ENCODE measurements around the gene ROR1.

Gene ROR1

GRCh38 chr1:64000021-64000420, 226.2 kb downstream of the ROR1 start:
- in situ Hi-C loops (cut with MboI; ENCODE audit: low sequenced_read_pairs), result no loop called here

DNA sequence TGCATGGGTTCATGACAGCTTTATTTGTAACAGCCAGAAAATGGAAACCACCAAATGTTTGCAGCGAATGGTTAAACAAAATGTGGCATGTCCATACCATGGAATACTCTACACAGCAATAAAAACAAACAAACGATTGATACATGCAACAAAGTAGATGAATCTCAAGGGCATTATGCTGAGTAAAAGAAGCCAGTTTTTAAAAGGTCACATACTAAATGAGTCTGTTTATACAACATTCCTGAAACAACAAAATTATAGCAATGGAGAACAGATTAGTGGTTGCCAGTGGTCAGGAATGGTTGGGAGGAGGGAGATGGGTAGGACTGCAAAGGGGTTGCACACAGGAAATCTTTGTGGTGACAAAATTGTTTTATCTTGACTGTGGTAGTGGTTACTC, 227.2 kb downstream of the ROR1 start:
- in situ Hi-C loops (cut with MboI; ENCODE audit: low sequenced_read_pairs), result no loop called here

DNA sequence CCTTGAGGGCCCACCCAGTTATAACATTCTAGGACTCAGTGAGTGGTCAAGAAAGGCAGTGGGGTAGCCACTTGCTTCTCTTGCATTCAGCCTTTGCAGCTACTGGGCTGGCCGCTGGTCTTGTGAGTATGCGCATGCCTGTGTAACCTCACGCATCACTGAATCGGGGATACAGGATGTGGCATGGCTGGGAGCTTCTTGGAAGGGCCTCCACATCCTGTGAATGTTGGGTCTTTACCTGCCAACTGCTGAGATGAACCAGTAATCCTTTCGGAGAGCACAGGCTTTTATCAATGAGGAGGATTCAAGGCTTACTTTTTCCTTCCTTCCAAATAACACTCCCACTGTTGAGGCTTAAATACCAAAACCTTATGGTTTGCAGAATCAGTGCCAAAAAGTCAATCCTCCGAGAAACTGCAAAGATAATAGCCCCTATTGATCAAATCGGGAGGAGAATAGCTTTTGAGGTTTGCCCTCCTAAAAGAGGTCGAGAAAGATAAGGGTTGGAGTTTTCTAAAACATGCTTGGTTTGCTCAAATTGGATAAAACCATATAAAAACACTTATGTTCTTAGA, 230.7 kb downstream of the ROR1 start:
- in situ Hi-C loops (cut with MboI; ENCODE audit: low sequenced_read_pairs), result no loop called here

- in situ Hi-C loops (cut with MboI; ENCODE audit: low sequenced_read_pairs), result no loop called here
Measured at GRCh38 chr1:64005801-64006200, 232.0 kb downstream of the ROR1 start.

- in situ Hi-C loops (cut with MboI; ENCODE audit: low sequenced_read_pairs), result no loop called here
Measured at GRCh38 chr1:64006276-64007051, 232.6 kb downstream of the ROR1 start.

- in situ Hi-C loops (cut with MboI; ENCODE audit: low sequenced_read_pairs), result no loop called here
Measured at GRCh38 chr1:64010316-64010715, 236.5 kb downstream of the ROR1 start.

DNA sequence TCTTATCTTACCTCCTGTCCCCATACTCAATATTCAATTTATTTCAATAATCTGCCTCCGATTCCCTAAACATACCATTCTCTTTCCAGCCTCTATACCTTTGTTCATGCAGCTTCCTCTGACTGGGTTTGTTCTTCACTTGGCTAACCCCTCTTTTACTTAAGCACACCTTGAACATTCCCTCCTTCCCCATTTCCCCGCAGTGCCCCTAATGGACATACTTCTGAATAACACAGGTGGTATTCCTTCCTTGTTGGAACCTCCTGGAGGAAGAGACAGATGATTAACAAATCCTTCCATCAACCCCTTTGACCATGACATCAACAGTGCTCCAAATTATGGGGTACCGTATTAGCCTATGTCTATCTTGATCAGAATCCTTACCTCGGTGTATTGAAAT, 239.6 kb downstream of the ROR1 start:
- in situ Hi-C loops (cut with MboI; ENCODE audit: low sequenced_read_pairs), result no loop called here

GRCh38 chr1:64019818-64020217, 246.0 kb downstream of the ROR1 start:
- in situ Hi-C loops (cut with MboI; ENCODE audit: low sequenced_read_pairs), result no loop called here

DNA sequence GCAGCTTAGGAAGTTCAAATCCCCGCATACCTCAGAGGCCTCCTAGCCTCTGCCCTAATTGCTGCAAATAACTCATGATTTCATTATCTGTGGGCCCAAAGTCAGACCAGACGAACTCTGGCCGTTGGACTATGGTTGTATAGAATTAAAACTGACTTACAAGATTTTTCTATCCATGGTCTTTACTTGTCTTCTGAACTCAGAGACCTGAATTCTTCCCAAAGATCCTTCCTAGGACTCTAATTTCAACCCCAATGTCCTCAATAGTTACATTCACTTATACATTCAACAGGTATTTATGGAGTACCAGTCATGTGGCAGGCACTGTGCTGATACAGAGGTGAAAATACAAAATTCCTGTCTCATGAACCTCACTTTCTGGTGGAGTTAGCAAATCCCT, 247.2 kb downstream of the ROR1 start:
- in situ Hi-C loops (cut with MboI; ENCODE audit: low sequenced_read_pairs), result no loop called here

- in situ Hi-C loops (cut with MboI; ENCODE audit: low sequenced_read_pairs), result no loop called here
Measured at GRCh38 chr1:64025051-64025450, 251.2 kb downstream of the ROR1 start.

GRCh38 chr1:64029037-64029436, 255.2 kb downstream of the ROR1 start:
- in situ Hi-C loops (cut with MboI; ENCODE audit: low sequenced_read_pairs), result no loop called here

GRCh38 chr1:64030411-64030810, 256.6 kb downstream of the ROR1 start:
- in situ Hi-C loops (cut with MboI; ENCODE audit: low sequenced_read_pairs), result no loop called here

DNA sequence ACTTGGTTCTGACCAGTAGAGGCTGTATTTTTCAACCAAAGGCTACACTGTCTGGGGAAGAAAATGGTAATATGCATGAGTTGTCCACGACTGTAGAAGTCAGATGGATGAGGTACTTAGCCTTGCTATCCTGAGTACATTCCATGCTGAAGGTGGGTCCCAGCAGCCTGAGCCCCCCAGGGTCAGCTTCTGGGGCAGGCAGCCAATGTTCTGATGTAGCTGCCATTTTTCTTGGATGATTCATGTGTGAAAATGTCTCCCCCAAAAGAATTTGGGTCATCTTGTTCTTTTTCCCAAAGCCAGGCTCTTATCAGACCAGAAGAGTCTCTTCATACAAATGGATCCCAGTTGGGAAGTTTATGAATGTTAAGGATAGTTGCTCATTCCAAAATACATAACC, 257.4 kb downstream of the ROR1 start:
- in situ Hi-C loops (cut with MboI; ENCODE audit: low sequenced_read_pairs), result no loop called here

DNA sequence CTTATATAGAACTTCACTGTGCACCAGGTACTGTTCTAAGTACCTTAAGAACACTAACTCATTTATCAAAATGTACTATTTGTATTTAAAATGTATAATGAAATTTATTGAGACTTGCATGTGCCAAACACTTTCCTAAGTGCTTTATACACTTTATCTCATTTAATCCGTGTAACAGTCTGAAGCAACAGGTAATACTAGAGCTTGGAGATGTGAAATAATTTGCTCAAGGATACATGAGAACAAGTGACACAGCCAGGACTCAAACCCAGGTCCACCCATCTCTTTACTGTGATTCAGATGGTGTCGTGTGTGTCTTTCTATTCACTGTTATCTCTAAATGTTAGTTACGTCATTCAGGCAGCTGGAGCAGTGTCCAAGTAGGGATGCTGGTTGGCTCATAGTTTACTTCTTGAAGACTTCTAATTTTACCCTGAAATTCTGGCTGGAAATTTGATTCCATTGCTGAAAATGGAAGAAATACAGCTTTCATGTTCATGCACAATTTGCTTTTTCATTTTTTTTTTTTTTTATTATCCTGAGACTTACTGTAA, 259.9 kb downstream of the ROR1 start:
- in situ Hi-C loops (cut with MboI; ENCODE audit: low sequenced_read_pairs), result no loop called here

DNA sequence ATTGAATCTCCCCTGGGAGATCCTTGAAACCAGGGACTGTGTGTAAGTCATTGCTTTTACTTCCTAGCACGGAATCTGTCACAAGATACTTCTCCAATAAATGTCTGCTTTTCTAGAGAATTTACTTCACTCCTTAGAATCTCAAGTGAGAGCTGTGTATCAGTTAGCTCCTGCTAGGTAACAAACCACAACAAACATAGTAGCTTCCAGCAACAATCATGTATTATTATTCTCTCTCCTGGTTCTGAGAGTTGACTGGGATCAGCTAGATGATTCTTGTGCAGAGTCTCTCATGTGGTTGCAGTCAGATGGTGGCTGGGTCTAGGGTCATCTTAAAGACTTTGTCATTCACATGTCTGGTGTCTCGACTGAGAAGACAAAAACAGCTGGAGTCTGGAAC, 262.7 kb downstream of the ROR1 start:
- in situ Hi-C loops (cut with MboI; ENCODE audit: low sequenced_read_pairs), result no loop called here

- in situ Hi-C loops (cut with MboI; ENCODE audit: low sequenced_read_pairs), result no loop called here
Measured at GRCh38 chr1:64038119-64038518, 264.3 kb downstream of the ROR1 start.

DNA sequence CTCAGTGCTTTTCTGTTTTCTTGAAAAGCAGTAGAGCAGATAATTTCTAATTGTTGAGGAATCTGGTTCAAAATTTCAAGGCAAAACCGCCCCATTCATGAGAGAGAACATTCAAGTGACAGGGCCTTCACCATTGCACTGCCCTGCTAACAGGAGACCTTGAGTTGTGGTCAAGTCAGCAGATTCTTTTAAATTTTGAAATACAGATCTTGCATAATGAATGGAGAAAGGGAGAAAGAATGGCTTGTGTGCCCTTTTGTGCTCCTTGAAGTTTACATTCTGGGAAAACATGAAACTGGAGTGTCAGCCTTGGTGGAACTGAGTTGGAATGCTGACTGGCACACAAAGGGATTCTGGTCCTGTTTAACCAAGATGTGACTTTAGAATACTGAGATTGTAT, 265.1 kb downstream of the ROR1 start:
- in situ Hi-C loops (cut with MboI; ENCODE audit: low sequenced_read_pairs), result no loop called here

DNA sequence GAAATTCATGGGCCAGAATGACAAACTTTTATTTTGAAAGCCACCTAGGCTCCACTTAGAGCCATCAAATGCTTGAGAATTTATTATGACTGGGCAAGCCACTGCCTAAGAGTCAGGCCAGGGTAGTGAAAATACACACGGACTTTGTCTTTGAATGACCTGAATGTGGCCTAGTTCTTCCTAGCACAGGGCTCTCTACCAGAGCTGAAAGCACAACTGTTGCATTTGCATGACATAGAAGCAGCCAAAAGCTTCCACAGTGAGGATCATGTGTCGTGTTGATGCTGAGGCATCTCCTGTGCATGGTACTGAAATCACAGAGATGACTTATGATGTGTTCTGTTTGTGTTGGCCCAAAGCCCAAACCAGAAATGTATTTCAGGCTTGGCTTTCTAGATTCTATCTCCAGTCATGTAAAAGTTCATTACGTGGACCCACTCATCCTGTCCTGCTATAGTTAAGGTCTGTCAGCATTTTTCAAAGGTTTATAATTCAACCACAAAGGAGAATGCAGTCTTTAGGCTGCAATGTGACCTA, 265.6 kb downstream of the ROR1 start:
- in situ Hi-C loops (cut with MboI; ENCODE audit: low sequenced_read_pairs), result no loop called here

GRCh38 chr1:64041371-64042131, 267.7 kb downstream of the ROR1 start:
- in situ Hi-C loops (cut with MboI; ENCODE audit: low sequenced_read_pairs), result no loop called here

DNA sequence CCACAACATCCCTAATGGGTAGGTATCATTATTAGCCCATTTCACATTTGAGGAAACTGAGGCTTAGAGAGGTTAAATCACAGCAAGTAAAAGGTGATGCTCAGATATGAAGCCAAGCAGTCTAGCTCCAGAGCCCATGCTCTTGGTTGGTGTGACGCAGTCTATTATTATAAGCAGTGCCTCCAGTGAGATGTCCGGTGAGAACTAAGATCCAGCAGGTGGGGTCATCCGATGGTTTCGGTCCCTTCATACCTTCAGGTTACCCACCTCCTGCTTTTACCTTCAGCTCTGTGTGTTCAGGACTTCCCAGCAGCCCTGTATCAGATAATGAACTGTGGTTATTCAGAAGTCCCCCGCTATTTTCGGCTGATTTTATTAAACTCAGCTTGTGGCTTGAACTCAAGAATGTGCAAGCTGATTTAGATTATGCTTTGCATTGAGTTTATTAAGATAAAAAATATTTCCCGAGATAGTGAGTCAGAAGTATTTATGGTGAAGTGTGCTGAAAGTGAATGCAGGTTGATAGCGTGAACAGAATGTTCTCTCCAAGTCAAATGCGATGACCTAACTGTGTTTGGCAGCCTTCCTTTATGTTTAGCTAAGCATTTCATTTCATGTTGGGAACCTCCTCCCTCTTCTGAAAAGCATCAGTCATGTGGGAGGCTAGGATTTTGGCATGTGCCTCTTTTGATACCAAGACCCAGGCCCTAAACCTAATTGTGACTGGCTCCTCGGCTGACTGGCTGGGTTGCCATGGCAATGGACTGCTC, 268.7 kb downstream of the ROR1 start:
- in situ Hi-C loops (cut with MboI; ENCODE audit: low sequenced_read_pairs), result no loop called here

DNA sequence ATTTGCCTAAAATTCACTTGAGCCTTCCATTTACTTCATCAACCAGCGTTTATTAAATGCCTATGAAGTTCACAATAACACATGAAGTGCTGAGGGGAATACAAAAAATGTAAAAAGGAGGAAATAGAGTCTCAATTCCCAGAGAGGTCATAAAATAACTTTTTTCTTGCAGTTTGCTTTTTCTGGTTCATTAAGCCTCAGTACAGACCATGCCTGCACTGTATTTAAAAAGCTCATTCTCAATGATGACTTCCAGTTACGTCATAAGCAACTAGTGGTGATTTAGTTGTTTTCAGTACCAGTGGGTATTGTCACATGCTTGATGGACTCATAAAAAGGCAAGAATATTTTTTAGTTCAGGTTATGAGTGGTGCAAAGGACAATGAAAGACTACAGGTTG, 269.5 kb downstream of the ROR1 start:
- in situ Hi-C loops (cut with MboI; ENCODE audit: low sequenced_read_pairs), result no loop called here
